G401 (cell line): ENCODE data around the gene NTM. TPM values are rescaled to one million over a fixed set of nuclear protein-coding genes. Genes with fewer than 3 reads are reported as not detected.

Source experiments
- DNase-seq: peaks from one replicate; pipeline ENCODE4 v3.0.0-alpha.2; 2015; ENCODE audit warnings: low spot score
- in situ Hi-C: cut with HindIII; loops from 2 replicates; pipeline ENCODE4 v1.10.0; 2016; ENCODE audit warnings: low sequenced_read_pairs, mixed read lengths
- total RNA-seq: library from RNA; depleted of rRNA; stranded (reverse); fragments of >200 nt; shearing (Covaris generic); gene quantifications from 2 replicates; pipeline ENCODE4 v1.2.3, GENCODE V29; 2014

Gene NTM
- total RNA-seq, 1 experiment from 2014 or later: 11.4 TPM

DNA sequence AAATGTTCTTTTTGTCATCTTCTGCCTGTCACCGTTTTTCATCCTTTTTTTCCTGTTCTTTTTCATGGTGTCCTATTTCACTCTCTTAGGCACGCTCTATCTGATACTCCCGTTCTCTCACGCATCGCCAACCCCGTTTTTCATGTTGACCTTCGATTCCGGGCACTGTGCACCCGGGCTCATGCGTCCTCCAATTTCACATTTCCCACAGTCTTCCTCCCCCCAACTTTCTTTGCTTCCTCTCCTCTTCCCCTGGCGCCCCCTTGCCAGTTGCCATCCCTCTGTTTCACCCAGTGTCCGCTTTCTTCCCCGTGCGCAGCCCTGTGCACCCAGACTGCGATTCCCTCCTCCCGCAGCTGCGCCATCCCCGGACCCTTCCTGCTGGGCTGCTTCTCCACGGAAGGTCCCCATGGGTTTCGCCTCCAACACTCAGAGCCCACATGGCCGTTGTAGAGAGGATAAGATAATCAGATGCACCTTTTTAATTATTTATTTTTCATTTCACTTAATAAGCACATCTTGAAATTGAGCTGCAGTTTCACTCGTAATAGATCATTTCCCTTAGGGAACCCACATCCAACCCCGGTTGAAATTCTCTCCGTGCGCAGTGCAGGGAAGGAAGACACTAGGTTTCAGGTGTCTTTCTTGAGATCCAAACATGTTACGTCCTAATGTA lies 791.1 kb downstream of the NTM start:
- in situ Hi-C loops: no loop called here
- no peak for DNase-seq

DNA sequence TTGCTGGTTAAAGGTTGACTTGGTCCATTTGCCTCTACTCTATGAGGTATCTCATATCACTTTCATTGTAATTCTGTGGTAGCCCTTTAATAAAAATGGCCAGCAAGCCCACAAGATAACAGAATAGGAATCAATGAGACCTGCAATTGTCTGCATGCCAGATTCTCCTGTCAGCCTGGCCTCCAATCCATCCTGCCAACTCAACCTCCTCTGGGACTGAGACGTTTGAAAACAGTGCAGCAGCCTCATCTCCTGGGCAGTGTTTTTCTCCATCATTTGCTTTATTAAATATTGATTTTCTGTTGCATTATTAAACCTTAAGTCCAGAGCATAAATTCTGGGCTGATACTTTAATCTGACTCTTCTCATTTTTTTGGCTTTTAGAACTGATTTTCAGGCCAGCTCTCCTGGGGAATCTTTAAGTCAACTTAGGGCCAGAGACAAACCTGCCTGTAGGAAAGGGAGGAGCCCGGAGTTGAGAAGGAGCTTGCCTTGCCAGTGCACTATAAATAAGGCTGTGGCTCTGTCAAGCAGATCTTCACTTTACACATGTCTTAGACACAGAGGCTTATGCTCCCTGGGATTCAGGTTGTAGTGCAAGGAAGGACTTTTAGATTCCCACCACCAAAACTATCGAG lies 798.0 kb downstream of the NTM start:
- in situ Hi-C loops: no loop called here
- DNase-seq: peak; percentile 74

DNA sequence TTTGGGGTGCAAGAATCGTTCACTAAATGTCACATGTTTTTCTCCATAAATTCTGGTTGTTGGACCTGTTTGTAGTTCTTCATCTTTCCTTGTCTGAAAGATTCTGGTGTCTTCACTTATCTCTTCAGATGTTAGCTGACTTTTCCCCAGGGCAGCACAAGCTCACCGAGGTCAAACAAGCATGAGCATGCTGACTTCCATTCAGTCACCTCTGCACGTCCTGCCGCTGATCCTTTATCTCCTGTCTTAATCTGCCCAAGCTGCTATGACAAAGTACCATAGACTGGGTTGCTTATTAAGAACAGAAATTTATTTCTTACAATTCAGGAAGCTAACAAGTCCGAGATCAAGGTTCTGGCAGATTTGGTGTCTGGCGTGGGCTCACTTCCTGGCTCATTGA lies 800.6 kb downstream of the NTM start:
- in situ Hi-C loops: no loop called here
- DNase-seq: no peak

DNA sequence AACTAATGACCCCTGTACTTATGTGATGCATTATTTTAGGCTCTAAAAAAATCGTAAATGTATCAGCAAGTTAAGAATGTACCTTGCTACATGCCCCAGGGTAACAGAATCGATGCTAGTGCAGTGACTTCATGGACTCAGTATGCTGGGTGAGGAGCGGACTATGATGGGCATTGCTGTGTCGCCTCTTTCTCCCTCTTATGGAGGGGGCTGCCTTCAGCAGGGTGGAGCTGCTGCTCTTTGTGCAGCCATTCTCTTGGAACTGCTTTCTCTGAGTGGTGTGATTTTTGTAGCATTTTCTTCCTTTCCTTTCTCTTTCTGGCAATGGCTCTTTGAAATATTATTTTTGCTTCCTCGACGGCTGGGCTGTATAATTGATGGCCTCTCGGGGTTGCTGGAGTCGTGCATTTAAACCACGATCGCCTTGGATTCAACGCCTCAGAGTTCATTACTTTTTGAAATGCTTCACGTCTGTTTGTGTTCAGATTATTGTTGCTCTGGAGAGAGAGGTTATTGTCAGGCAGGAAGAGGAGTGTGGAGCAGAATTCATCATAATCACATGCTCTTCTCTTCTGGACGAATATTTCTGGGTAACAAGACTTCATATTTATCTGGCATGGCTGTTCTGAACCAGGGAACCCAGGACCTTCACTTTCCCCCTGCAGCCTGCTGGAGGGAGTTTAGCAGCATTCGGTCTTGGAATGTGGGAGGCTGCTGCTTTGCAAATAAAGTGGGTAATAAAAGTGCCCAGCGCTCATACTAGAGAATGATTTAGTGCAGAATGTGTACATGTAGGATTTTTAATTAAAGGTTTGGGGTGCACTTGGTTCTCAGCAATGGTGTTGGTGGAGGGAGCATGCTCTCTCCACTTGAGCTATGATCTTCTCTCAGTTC lies 804.2 kb downstream of the NTM start:
- no peak for DNase-seq
- in situ Hi-C loops: no loop called here

DNA sequence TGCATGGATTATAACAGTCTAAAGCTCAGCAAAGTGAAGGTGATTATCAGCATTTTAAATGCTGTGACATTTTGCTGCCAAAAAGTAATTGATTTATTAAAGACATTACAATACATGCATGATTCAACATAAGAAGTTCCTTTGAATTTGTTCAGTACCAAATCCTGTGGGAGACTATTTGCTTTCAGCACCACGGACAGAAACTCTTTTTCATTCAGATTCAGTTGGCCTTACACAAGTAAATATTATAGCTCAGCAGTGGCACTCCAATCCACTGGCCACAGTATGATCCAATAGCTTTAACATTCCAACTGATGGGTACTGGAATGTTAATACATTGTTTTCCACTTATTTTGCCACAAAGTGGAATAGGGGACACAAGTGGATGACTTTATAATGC lies 806.7 kb downstream of the NTM start:
- in situ Hi-C loops: no loop called here
- no peak for DNase-seq

DNA sequence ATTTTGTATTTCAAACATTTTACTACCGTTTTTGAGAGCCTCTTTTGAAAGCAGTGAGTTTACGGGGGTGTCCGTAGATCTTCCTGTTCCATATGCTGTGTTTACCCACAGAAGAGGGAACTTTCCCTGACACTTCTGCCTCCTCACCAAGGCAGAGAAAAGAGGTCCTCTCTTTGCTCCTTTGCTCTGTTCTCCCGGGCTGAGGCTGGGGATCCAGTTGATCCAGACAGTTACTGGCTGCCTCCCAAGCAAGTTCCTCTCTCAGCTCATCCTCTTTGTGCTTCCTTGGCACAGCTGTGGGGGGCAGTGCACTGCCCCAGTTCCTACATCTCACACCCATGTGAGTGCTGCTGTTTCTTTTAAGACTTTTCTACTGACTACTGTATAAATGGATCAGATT lies 813.7 kb downstream of the NTM start:
- in situ Hi-C loops: no loop called here
- no peak for DNase-seq

DNA sequence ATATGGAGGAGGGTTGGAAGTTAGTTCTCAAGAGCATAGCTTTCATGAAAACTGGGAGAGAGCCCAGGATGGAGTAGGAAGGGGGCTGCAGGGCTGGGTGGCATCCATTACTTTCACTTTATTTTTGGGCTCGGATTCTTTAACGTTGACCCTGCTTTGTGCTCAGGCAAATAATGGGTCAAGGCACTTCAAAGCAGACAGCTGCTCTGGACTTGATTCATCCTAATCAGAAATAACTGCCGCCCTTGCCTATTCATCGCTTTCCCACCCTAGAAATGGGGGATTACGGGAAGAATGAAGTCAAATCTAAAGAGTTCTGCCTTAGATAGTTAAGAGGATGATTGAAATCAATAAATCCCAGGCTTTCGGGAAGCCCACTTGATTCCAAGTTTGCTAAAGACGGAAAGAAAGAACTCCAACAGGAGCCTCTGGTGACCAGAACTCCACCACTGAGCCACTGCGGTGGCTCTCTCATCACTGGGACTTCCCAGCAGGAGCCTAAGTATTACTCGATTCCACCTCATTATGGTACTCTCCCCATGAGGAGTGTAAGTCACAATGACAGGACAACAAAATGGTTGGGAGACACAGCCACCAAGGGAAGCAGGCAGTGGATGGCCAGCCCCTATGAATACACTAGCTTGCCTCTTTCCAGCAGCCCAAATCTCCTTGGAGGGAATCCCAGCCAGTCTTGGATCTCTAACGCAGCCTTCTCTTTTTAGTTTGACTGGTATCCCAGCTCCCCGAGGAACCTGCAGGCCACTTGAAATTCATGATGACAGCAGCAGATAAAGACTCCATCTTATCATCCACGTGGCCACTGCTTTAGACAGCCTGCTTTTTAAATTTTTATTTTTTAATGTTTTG lies 815.5 kb downstream of the NTM start:
- peak; percentile 65 for DNase-seq

DNA sequence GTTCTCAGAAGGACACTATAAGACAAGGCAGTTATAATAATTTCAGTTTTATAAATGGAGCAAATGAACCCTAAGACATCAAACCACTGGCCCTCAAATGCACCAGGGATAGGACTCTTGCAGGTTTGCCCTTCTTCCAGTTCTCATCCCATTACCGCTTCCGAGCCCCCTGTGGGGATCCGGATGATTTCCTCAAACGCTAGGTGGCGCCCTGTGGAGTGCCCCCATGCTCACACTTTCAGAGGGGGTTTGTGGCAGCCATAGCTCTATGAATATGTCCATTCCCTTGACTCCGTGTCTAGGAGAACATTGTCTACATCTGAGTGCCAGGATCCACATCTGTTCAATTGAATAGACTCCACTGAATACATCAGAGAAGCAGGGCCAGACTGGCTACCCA lies 816.3 kb downstream of the NTM start:
- in situ Hi-C loops: no loop called here
- no peak for DNase-seq

More for the DNA sequence above, 815.5 kb downstream of the NTM start:
- in situ Hi-C loops: no loop called here

DNA sequence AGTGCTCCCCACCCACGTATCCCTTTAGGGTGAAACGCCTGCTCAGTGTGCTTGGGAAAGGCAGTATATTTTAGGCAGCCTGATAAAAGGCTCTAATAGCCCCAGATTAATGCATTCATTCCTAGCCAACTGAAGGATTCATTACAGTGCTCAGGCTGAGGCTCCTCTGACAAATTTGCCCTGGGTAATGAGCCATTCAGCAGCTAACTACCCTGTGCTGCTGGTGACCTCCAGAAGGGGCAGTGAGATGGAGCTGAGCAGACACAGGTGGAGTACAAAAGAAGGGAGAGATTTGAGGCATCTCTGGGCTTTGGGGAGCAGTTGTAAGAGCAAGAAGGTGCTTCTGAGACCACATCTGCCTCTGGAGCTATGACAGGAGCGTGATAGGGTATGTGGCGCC lies 817.0 kb downstream of the NTM start:
- in situ Hi-C loops: no loop called here

DNA sequence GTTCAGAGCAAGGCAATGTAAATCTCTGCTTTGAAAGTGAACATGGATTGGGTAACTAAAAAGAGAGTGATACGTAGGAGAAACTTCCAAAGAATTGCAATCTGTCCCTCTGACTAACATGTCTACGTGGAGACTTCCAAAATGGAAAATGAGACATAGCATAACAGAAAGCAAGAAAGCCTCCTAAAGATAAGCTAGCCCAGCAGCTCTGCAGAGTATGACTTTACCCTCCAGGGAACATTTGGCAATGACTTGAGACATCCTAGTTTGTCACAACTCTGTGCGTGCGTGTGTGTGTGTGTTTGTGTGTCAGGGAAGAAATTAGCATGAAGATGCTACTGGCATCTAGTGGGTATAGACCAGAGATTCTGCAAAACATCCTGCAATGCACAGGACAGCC lies 817.4 kb downstream of the NTM start:
- no peak for DNase-seq
- in situ Hi-C loops: no loop called here

More for the DNA sequence above, 817.0 kb downstream of the NTM start:
- no peak for DNase-seq

DNA sequence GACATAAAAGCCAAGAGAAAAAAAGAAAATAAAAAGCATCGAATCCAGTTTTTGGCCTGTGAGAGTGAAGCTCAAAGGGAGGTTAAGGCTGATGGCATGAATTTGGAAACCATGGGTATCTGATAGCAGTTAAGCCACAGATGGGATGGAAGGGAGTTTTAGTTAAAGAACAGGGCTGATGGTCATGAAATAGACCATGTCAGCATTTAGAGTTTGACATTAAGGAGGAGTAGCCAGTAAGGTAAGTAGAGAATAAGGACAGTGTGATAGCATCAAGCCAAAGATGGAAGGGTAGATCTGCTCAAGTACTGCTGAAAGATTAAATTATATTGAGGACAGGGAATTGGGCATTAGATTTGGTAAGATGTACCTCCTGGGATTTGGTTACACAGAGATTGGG lies 826.5 kb downstream of the NTM start:
- in situ Hi-C loops: no loop called here
- DNase-seq: no peak

DNA sequence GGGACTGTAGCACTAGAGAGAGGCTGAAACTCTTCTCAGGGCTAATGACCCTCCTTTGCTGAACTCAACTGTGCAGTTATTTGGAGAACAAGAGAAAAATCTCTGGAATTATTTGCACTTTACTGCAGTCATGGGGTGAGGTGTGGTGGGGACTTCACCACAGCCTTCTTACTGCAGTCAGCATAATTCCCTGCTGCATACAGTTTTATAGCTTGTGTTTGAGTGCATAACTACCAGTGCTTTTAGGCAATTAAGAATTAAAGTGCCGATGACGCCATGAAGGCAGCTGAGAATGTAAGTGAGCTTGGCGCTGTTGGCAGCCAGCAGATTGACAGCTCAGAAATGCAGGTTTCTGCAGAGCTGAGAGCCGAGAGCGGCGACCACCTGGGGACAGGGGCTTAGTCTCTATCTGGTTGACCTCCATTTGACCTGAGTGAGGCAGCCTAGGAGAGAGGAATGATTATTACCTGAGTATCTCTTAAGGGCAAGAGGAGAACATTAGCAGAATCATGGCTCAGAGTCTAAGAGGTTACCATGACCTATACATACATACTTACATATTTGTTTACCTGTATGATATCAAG lies 830.0 kb downstream of the NTM start:
- no peak for DNase-seq
- in situ Hi-C loops: no loop called here

DNA sequence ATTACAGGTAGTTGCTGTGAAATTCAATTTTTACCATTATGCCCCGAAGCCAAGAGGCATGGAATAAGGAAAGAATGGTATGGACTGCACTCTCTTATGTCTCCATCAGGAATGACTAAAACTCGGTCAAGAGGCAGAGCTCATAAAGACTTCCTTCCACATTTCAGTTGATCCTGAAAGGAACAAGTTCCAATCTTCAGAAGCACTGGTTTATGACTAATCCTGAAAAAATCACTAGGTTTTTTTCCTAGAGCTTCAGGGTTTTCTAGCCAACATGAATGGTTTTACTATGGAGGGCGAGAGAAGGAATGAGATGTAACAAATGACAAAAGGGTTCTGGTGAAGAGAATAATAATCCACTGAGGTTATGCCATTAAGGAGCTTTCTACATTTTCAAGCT lies 832.2 kb downstream of the NTM start:
- in situ Hi-C loops: no loop called here
- no peak for DNase-seq

DNA sequence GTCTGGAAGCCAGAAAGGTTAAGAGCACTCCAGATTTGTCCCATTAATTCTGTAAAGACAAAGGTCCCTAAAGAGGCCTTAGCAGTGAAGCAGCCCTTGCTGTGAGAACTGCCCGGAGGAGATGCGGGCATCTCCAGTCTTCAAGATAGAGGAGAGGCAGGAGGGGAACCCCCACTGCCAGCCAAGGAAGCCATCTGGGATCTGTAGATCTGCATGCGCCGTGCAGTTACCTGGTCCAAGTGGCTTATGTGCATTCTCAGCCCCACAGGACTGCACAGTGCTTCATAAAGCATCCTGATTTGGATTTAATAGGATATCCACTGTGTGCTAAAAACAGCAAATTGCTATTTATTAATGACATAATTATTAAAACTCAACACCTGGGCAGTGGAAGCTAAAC lies 834.6 kb downstream of the NTM start:
- in situ Hi-C loops: no loop called here
- DNase-seq: peak; percentile 77

DNA sequence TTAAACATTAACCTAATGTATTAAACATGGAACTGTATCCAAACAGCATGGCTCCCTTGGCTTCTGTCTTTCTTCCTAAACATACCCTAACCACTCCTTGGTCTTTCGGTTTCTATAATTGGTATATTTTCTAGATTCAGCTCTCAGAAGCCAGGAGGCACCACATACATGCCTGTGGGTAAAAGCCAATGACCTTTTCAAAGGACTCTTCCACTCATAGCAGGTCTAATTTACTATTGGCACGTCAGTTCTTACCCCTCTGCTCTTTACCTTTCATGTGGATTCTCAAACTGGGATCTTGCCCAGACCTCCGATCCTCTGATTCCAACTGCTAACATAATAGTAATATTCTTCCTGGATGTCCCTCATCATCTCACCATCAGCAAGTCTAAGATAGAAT lies 835.1 kb downstream of the NTM start:
- in situ Hi-C loops: no loop called here
- no peak for DNase-seq

DNA sequence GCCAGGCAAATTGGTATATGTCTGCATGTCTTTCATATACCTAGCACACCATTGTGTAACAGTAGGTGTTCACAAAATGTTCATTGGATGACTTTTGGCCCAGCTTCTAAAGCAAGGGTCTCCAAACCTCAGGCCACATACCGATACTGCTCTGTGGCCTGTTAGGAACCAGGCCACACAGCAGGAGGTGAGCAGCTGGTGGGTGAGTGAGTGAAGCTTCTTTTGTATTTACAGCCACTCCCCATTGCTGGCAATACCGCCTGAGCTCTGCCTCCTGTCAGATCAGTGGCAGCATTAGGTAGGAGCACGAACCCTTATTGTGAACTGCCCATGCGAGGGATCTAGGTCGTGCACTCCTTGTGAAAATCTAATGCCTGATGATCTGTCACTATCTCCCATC lies 836.6 kb downstream of the NTM start:
- DNase-seq: no peak
- in situ Hi-C loops: no loop called here

DNA sequence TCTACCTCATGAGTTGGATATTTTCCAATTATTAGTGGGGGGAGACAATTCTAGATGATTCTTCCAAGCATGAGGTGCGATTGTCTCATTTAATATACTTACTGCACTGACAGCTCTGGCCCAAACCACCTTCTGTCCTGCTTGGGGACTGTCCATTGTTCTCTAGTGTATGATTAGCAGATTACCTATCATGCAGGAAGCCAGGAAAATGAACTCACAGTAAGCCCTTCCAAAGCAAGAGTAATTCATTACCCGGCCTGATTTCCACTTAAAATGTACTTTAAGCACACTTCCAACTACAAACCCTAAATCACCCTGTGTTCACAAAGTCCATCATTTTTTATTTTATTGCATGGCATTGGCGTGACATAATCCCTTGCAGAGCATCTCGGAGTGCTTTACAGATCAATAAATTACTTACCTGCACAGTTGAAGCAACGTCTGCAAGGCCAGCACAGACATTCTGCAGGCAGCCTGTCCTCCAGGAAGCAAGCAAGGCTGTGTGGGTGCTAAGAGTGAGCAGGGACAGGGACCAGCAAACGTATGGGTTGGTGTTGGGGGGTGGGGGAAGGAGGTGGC lies 838.2 kb downstream of the NTM start:
- DNase-seq: no peak
- in situ Hi-C loops: no loop called here

DNA sequence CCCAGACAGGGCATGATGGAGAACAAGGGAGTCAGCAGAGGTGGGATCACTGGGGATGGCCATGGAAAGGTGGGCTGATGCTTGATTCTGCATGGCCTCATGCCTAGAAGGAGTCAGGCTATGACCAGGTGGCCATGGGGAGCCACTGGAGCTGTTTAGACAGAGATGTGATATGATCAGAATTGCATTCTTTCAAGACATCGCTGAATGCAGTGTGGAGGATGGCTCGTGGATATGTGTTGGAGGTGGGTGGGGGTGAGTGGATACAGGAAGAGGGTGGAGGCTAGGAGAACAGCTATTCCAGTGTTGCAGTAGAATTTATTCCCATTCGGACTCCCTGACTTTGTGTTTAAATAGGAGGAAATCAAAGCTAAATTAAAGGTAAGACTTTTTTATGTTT lies 841.1 kb downstream of the NTM start:
- DNase-seq: no peak
- in situ Hi-C loops: no loop called here

DNA sequence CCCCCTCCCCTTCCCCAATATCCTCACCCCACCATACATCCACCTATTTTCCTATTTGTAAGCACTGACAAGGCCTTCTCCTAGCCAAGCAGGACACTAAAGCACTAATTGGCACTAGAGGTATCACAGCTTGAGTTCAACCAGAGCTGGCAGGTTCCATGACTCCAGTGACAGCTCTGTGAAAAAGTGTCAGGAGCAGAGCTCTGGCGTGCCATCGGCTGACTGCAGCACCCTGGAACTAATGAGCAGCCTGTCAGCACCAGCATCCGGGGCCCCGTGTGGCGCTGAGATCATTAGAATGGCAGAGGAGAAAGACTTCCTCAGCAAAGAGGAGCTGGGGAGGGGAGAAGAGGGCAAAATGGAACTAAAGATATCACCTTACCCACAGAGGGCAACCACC lies 847.4 kb downstream of the NTM start:
- peak; percentile 87 for DNase-seq
- in situ Hi-C loops: no loop called here
